ENCODE results near the gene ZNF341.
"Not testable (repeated sequence)": the region's sequence is repeated elsewhere in the genome, so short reads cannot be mapped to it uniquely, and the experiment has no call there.

The ZNF341 gene

GRCh38 chr20:33791959-33792597, 60.3 kb downstream of the ZNF341 start:
- in situ Hi-C loops (cut with MboI; ENCODE audit: low sequenced_read_pairs), result no loop called here

- in situ Hi-C loops (cut with MboI; ENCODE audit: low sequenced_read_pairs), result not testable (repeated sequence)
Measured at GRCh38 chr20:33792598-33792989, 60.8 kb downstream of the ZNF341 start.

GRCh38 chr20:33793011-33793931, 61.5 kb downstream of the ZNF341 start:
- in situ Hi-C loops (cut with MboI; ENCODE audit: low sequenced_read_pairs), result no loop called here

GRCh38 chr20:33796263-33796906, 64.6 kb downstream of the ZNF341 start:
- in situ Hi-C loops (cut with MboI; ENCODE audit: low sequenced_read_pairs), result no loop called here

GRCh38 chr20:33796907-33797544, 65.2 kb downstream of the ZNF341 start:
- in situ Hi-C loops (cut with MboI; ENCODE audit: low sequenced_read_pairs), result no loop called here

- in situ Hi-C loops (cut with MboI; ENCODE audit: low sequenced_read_pairs), result no loop called here
Measured at GRCh38 chr20:33798444-33798843, 66.6 kb downstream of the ZNF341 start.

- in situ Hi-C loops (cut with MboI; ENCODE audit: low sequenced_read_pairs), result no loop called here
Measured at GRCh38 chr20:33803921-33804337, 72.1 kb downstream of the ZNF341 start.

- in situ Hi-C loops (cut with MboI; ENCODE audit: low sequenced_read_pairs), result no loop called here
Measured at GRCh38 chr20:33808388-33808787, 76.6 kb downstream of the ZNF341 start.

- in situ Hi-C loops (cut with MboI; ENCODE audit: low sequenced_read_pairs), result no loop called here
Measured at GRCh38 chr20:33810259-33810658, 78.5 kb downstream of the ZNF341 start.

- in situ Hi-C loops (cut with MboI; ENCODE audit: low sequenced_read_pairs), result no loop called here
Measured at GRCh38 chr20:33810885-33811775, 79.3 kb downstream of the ZNF341 start, which contains the start of gene CHMP4B. Gene CHMP4B, plus strand, starts transcription at chr20:33811348. Its CDS starts 121 bp downstream, at chr20:33811469.

GRCh38 chr20:33811776-33812151, 80.0 kb downstream of the ZNF341 start:
- in situ Hi-C loops (cut with MboI; ENCODE audit: low sequenced_read_pairs), result no loop called here

GRCh38 chr20:33812152-33812849, 80.5 kb downstream of the ZNF341 start:
- in situ Hi-C loops (cut with MboI; ENCODE audit: low sequenced_read_pairs), result no loop called here

GRCh38 chr20:33812908-33813462, 81.2 kb downstream of the ZNF341 start:
- in situ Hi-C loops (cut with MboI; ENCODE audit: low sequenced_read_pairs), result no loop called here

- in situ Hi-C loops (cut with MboI; ENCODE audit: low sequenced_read_pairs), result no loop called here
Measured at GRCh38 chr20:33814238-33814712, 82.5 kb downstream of the ZNF341 start.

- in situ Hi-C loops (cut with MboI; ENCODE audit: low sequenced_read_pairs), result no loop called here
Measured at GRCh38 chr20:33815671-33816070, 83.9 kb downstream of the ZNF341 start.

- in situ Hi-C loops (cut with MboI; ENCODE audit: low sequenced_read_pairs), result no loop called here
Measured at GRCh38 chr20:33816191-33816590, 84.4 kb downstream of the ZNF341 start.

- in situ Hi-C loops (cut with MboI; ENCODE audit: low sequenced_read_pairs), result no loop called here
Measured at GRCh38 chr20:33817411-33817810, 85.6 kb downstream of the ZNF341 start.

- in situ Hi-C loops (cut with MboI; ENCODE audit: low sequenced_read_pairs), result no loop called here
Measured at GRCh38 chr20:33819456-33819855, 87.7 kb downstream of the ZNF341 start.

- in situ Hi-C loops (cut with MboI; ENCODE audit: low sequenced_read_pairs), result no loop called here
Measured at GRCh38 chr20:33820362-33820761, 88.6 kb downstream of the ZNF341 start.
